Right ventricle myocardium superior (tissue), 1 donor: ENCODE results near the gene TBCA. TPM values are rescaled to one million over a fixed set of nuclear protein-coding genes. Genes with fewer than 3 reads are reported as not detected.

Experiments
- ATAC-seq: fragments of 200-7000 bp; cut with Tn5 transposase; one replicate; pipeline ENCODE4 v1.9.1; 2020; ENCODE audit warnings: mild to moderate bottlenecking; ENCODE audit not compliant: poor library complexity
- DNase-seq: peaks from one replicate; pipeline ENCODE4 v3.0.0-alpha.2; 2020
- intact Hi-C: fragments of 100-400 bp; cut with DNase I; formaldehyde crosslinking; loops from one replicate; pipeline ENCODE4 v1.11.2; 2022
- long read RNA-seq: library from polyadenylated mRNA; unstranded; transcript quantifications from one replicate; pipeline ENCODE4 v2.0.0, GENCODE V29; 2021
- total RNA-seq: library from RNA; stranded (reverse); fragmentation: NEBNext Ultra II Directional; extraction: Animal tissue kit (Norgen Biotek cat#: 25700); gene quantifications from one replicate; pipeline ENCODE4 v1.2.1, GENCODE V29; 2021
- donor health status: DM: no; HTN: yes; CAD: no; lungs with severe emphysema.

TBCA gene
- total RNA-seq, result 114 TPM
- long read RNA-seq, transcript TBCA-202 (4 exons, 683 nt), result major isoform, 21 of 25 reads
- long read RNA-seq, partial matches to known transcripts, result 0 of 25 reads
- long read RNA-seq, other reads (novel, unspliced or antisense), result 2 of 25 reads

- intact Hi-C loops, result no loop called here
- peak; percentile 92 for DNase-seq
- ATAC-seq, result peak; percentile 99
Observed at GRCh38 chr5:77775790-77776553, at the start of gene TBCA. Gene TBCA (minus strand): TSS chr5:77776339. CDS start chr5:77776257, 82 bp downstream.

- ATAC-seq (no peak), DNase-seq (no peak)
- intact Hi-C loops, result no loop called here
Observed at GRCh38 chr5:77824981-77825380, 48.8 kb upstream of the TBCA start.

- intact Hi-C loops, result no loop called here
- DNase-seq (no peak), ATAC-seq (no peak)
Observed at GRCh38 chr5:77816686-77817085, 40.5 kb upstream of the TBCA start.

GRCh38 chr5:77812926-77813589 lies 36.9 kb upstream of the TBCA start:
- ATAC-seq (no peak), DNase-seq (no peak)
- intact Hi-C loops, result no loop called here

- ATAC-seq (no peak), DNase-seq (no peak)
- intact Hi-C loops, result no loop called here
Observed at GRCh38 chr5:77806213-77806843, 30.2 kb upstream of the TBCA start.

GRCh38 chr5:77798456-77798855 lies 22.3 kb upstream of the TBCA start:
- intact Hi-C loops, result no loop called here
- no peak for ATAC-seq
- no peak for DNase-seq

GRCh38 chr5:77797136-77797535 lies 21.0 kb upstream of the TBCA start:
- no peak for DNase-seq
- intact Hi-C loops, result no loop called here
- ATAC-seq, result no peak

GRCh38 chr5:77795846-77796245 lies 19.7 kb upstream of the TBCA start:
- ATAC-seq (no peak), DNase-seq (no peak)
- intact Hi-C loops, result no loop called here

GRCh38 chr5:77795268-77795667 lies 19.1 kb upstream of the TBCA start:
- intact Hi-C loops, result no loop called here
- no peak for DNase-seq
- ATAC-seq, result no peak

GRCh38 chr5:77791926-77792325 lies 15.8 kb upstream of the TBCA start:
- DNase-seq (no peak), ATAC-seq (no peak)
- intact Hi-C loops, result no loop called here

GRCh38 chr5:77791356-77791755 lies 15.2 kb upstream of the TBCA start:
- no peak for DNase-seq
- ATAC-seq, result no peak
- intact Hi-C loops, result no loop called here

GRCh38 chr5:77785229-77785628 lies 9.1 kb upstream of the TBCA start:
- no peak for DNase-seq
- intact Hi-C loops, result no loop called here
- ATAC-seq, result no peak

GRCh38 chr5:77784735-77785134 lies 8.6 kb upstream of the TBCA start:
- intact Hi-C loops, result no loop called here
- DNase-seq, result no peak

GRCh38 chr5:77781076-77781475 lies 4.9 kb upstream of the TBCA start:
- intact Hi-C loops, result no loop called here

More at GRCh38 chr5:77784735-77785134, 8.6 kb upstream of the TBCA start:
- ATAC-seq, result no peak

GRCh38 chr5:77778881-77779438 lies 2.8 kb upstream of the TBCA start:
- intact Hi-C loops, result no loop called here
- ATAC-seq, result no peak
- DNase-seq, result no peak

More at GRCh38 chr5:77781076-77781475, 4.9 kb upstream of the TBCA start:
- ATAC-seq (no peak), DNase-seq (no peak)

GRCh38 chr5:77778398-77778797 lies 2.3 kb upstream of the TBCA start:
- intact Hi-C loops, result no loop called here
- ATAC-seq (no peak), DNase-seq (no peak)

- ATAC-seq, result no peak
- intact Hi-C loops, result no loop called here
- no peak for DNase-seq
Observed at GRCh38 chr5:77777911-77778310, 1.8 kb upstream of the TBCA start.

- intact Hi-C loops, result no loop called here
- ATAC-seq (no peak), DNase-seq (no peak)
Observed at GRCh38 chr5:77777281-77777892, 1.2 kb upstream of the TBCA start.
